Progenitor cell of endocrine pancreas (in vitro differentiated cells): Measurements from ENCODE around the gene MYL6. TPM values are rescaled to one million over a fixed set of nuclear protein-coding genes. Genes with fewer than 3 reads are reported as not detected.

Experiments
- DNase-seq: peaks from one replicate; pipeline ENCODE4 v3.0.0; 2021; ENCODE audit warnings: low spot score; ENCODE audit not compliant: unreplicated experiment
- H3K27ac Mint-ChIP-seq: 2 replicates; pipeline ENCODE4 v1.8.0; 2021; ENCODE audit warnings: mild to moderate bottlenecking, moderate library complexity, mixed read lengths
- H3K27me3 Mint-ChIP-seq: 2 replicates; pipeline ENCODE4 v1.8.0; 2021; ENCODE audit warnings: mixed read lengths
- H3K36me3 Mint-ChIP-seq: 2 replicates; pipeline ENCODE4 v1.8.0; 2022; ENCODE audit warnings: mixed read lengths; ENCODE audit not compliant: insufficient read depth
- H3K4me1 Mint-ChIP-seq: 2 replicates; pipeline ENCODE4 v1.8.0; 2021; ENCODE audit warnings: low read depth, mixed read lengths
- H3K4me3 Mint-ChIP-seq: 2 replicates; pipeline ENCODE4 v1.8.0; 2021; ENCODE audit warnings: low read depth, mild to moderate bottlenecking, moderate library complexity, mixed read lengths
- H3K9me3 Mint-ChIP-seq: 2 replicates; pipeline ENCODE4 v1.8.0; 2021; ENCODE audit warnings: low read depth, mixed read lengths
- total RNA-seq: library from RNA; stranded (reverse); gene quantifications from 2 replicates; pipeline ENCODE4 v1.2.1, GENCODE V29; 2021
- TF ChIP-seq, protein P1 (sequence below): fragments of 200-600 bp; sonication (generic); IDR thresholded peaks from one replicate; pipeline ENCODE4 v1.5.0; 2021; ENCODE audit warnings: antibody characterized with exemption, mild to moderate bottlenecking; ENCODE audit not compliant: unreplicated experiment

The MYL6 gene
- total RNA-seq, 1 donor from 2014 or later: 1,155 TPM

DNA sequence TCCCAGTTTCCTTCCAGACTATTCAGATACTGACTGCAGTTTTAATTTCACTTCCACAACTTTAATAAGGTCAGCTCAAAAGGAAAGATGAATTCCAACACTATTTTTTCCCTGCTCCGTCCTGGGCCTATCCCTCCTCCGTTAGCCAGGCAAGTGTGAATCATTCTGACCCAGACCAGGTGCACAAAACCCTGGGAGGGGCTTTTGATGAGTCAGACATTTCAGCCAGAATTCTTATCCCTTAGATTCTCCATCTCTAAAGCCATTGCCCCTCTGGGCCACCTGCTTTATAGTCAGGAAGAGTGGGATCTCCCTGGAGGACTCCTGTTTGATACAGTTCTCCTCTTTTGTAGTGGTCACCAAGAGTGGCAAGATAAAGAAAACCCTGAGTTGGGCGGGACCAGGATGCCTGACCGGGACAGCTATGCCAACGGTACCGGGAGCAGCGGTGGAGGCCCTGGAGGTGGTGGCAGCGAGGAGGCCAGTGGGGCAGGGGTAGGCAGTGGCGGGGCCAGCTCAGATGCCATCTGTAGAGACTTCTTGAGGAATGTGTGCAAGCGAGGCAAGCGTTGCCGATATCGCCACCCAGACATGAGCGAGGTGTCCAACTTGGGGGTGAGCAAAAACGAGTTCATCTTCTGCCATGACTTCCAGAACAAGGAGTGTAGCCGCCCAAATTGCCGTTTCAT lies 37.9 kb upstream of the MYL6 start:
- no peak for DNase-seq
- Mint-ChIP-seq H3K9me3 (no peaks in the 10 kb centered on the region), H3K4me1 (peaks cover 28% of the 10 kb centered on the region), H3K36me3 (peaks cover 11% of the 10 kb centered on the region), H3K27ac (no peak overlapping the region), H3K27me3 (no peaks in the 10 kb centered on the region), H3K4me3 (no peak overlapping the region)
- TF ChIP-seq, protein P1, sequence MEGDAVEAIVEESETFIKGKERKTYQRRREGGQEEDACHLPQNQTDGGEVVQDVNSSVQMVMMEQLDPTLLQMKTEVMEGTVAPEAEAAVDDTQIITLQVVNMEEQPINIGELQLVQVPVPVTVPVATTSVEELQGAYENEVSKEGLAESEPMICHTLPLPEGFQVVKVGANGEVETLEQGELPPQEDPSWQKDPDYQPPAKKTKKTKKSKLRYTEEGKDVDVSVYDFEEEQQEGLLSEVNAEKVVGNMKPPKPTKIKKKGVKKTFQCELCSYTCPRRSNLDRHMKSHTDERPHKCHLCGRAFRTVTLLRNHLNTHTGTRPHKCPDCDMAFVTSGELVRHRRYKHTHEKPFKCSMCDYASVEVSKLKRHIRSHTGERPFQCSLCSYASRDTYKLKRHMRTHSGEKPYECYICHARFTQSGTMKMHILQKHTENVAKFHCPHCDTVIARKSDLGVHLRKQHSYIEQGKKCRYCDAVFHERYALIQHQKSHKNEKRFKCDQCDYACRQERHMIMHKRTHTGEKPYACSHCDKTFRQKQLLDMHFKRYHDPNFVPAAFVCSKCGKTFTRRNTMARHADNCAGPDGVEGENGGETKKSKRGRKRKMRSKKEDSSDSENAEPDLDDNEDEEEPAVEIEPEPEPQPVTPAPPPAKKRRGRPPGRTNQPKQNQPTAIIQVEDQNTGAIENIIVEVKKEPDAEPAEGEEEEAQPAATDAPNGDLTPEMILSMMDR: no peak

DNA sequence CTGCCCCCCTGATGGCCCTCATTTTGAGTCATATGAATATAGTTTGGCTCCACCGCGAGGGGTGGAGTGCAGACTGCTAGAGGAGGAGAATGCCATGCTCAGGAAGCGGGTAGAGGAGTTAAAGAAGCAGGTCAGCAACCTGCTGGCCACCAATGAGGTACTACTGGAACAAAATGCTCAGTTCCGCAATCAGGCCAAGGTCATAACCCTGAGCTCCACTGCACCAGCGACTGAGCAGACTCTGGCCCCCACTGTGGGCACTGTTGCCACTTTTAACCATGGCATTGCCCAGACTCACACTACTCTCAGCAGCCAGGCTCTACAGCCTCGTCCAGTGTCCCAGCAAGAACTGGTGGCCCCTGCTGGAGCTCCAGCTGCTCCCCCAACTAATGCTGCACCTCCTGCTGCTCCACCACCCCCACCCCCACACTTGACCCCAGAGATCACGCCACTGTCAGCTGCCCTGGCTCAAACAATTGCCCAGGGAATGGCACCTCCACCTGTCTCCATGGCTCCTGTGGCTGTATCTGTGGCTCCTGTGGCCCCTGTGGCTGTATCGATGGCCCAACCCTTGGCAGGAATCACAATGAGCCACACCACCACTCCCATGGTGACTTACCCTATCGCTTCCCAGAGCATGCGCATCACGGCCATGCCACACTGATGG lies 36.8 kb upstream of the MYL6 start:
- no peaks in the 10 kb centered on the region for H3K9me3 Mint-ChIP-seq
- H3K27me3 Mint-ChIP-seq: no peaks in the 10 kb centered on the region
- H3K27ac Mint-ChIP-seq: no peak overlapping the region
- peaks cover 11% of the 10 kb centered on the region for H3K36me3 Mint-ChIP-seq
- TF ChIP-seq, protein P1: no peak
- H3K4me1 Mint-ChIP-seq: peaks cover 32% of the 10 kb centered on the region
- no peak for DNase-seq
- H3K4me3 Mint-ChIP-seq: no peak overlapping the region

DNA sequence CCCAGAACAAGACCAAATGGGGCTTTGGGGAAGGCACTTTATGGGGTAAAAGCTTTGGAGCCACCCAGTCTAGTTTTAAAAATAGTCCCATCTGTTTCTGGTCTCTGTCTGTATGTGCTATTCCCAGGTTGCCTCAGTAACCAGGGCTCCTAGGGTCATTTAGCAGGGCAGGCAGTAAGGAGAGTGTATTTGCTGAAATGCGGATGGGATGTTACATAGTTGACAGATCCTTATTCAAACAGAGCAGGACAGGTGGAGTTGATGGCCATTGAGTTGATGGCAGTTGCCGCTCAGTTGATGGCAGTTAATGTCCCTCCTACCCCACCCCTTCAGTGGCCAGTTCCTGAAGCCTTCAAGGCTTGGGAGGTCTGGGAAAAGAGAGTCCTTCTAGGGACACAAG lies 35.5 kb upstream of the MYL6 start:
- Mint-ChIP-seq H3K4me3 (no peak overlapping the region), H3K36me3 (peaks cover 4% of the 10 kb centered on the region), H3K27me3 (no peaks in the 10 kb centered on the region), H3K27ac (no peak overlapping the region), H3K9me3 (no peaks in the 10 kb centered on the region), H3K4me1 (peaks cover 43% of the 10 kb centered on the region)
- TF ChIP-seq, protein P1: no peak
- DNase-seq: no peak

DNA sequence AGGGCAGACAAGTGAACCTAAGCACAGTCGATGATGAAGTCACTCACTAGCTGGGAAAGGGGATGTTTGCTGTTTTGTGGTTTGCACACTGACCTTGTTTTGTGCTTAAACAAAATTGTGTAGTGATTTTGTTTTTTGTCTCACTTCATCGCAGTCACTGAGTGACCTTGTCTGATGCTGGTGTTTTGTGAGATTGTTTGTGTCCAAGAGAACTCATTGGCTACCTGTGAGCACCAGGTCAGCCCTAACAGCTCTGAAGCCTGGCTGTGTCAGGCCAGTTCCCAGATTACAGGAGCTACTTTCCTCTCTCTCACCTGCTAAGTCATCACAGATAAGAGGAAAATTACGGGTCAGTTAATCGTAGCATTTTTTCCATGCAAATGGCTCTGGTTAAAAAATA lies 34.0 kb upstream of the MYL6 start:
- H3K9me3 Mint-ChIP-seq: no peaks in the 10 kb centered on the region
- TF ChIP-seq, protein P1: no peak
- peak overlapping the region; percentile 72 for H3K27ac Mint-ChIP-seq
- H3K27me3 Mint-ChIP-seq: no peaks in the 10 kb centered on the region
- peaks cover 2% of the 10 kb centered on the region for H3K36me3 Mint-ChIP-seq
- H3K4me3 Mint-ChIP-seq: no peak overlapping the region
- H3K4me1 Mint-ChIP-seq: peaks cover 41% of the 10 kb centered on the region
- DNase-seq: no peak

DNA sequence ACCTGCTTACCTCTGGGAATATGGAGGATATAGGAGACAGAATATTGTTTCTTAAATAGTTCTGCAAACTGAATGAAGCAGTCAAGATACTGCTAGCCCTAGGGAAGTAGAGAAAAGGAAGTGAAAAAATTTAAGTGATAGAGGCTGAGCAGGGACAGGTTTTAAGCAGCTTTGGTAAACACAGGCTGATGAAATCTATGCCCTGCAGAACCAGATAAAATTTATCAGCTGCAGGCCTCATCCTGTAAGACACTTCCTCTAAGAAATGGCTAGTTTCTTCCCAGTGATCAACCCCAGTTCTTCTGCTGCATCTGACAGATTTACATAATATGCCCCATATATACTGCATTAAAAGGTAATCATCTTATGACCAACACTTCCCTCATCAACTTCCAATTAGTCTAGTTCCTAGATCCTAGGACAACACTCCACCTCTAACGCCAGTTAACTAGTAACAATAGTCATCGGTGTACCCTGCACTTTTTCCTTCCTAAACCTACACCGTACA lies 31.4 kb upstream of the MYL6 start:
- peaks cover 43% of the 10 kb centered on the region for H3K4me1 Mint-ChIP-seq

More for the DNA sequence above, 31.4 kb upstream of the MYL6 start:
- peaks cover 9% of the 10 kb centered on the region for H3K36me3 Mint-ChIP-seq
- H3K27ac Mint-ChIP-seq: peak overlapping the region; percentile 99
- H3K9me3 Mint-ChIP-seq: no peaks in the 10 kb centered on the region
- peak overlapping the region; percentile 93 for H3K4me3 Mint-ChIP-seq
- TF ChIP-seq, protein P1: no peak
- no peak for DNase-seq
- H3K27me3 Mint-ChIP-seq: no peaks in the 10 kb centered on the region
